KBM-7 (cell line): ENCODE measurements around the gene PPP3R2.
"Not testable (repeated sequence)": the region's sequence is repeated elsewhere in the genome, so short reads cannot be mapped to it uniquely, and the experiment has no call there.

Experiments used
- DNase-seq: peaks from one replicate; pipeline ENCODE4 v3.0.0-alpha.2; 2015
- in situ Hi-C: fragments of 300-500 bp; cut with MboI; formaldehyde crosslinking; loops from 2 replicates; pipeline ENCODE4 v1.14.3; 2020; ENCODE audit warnings: low sequenced_read_pairs, low pct_unique_long_range_greater_than_20kb, mixed read lengths

The PPP3R2 gene

GRCh38 chr9:101549472-101550098, 45.2 kb downstream of the PPP3R2 start:
- in situ Hi-C loops, DNase-seq: not testable (repeated sequence)

- no peak for DNase-seq
- in situ Hi-C loops: no loop called here
Measured at GRCh38 chr9:101543098-101543735, 51.6 kb downstream of the PPP3R2 start.
